Activated T-cell treated with anti-CD3 and anti-CD28 coated beads for 24 hours (primary cell): ENCODE data around the gene NGFR.
A peak's percentile ranks its signal among the peaks of the same experiment; 100 is the strongest.

ENCODE experiments used
- DNase-seq: peaks from one replicate; pipeline ENCODE4 v3.0.0-alpha.2; 2020; ENCODE audit warnings: low read depth

The NGFR gene, protein sequence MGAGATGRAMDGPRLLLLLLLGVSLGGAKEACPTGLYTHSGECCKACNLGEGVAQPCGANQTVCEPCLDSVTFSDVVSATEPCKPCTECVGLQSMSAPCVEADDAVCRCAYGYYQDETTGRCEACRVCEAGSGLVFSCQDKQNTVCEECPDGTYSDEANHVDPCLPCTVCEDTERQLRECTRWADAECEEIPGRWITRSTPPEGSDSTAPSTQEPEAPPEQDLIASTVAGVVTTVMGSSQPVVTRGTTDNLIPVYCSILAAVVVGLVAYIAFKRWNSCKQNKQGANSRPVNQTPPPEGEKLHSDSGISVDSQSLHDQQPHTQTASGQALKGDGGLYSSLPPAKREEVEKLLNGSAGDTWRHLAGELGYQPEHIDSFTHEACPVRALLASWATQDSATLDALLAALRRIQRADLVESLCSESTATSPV

DNA sequence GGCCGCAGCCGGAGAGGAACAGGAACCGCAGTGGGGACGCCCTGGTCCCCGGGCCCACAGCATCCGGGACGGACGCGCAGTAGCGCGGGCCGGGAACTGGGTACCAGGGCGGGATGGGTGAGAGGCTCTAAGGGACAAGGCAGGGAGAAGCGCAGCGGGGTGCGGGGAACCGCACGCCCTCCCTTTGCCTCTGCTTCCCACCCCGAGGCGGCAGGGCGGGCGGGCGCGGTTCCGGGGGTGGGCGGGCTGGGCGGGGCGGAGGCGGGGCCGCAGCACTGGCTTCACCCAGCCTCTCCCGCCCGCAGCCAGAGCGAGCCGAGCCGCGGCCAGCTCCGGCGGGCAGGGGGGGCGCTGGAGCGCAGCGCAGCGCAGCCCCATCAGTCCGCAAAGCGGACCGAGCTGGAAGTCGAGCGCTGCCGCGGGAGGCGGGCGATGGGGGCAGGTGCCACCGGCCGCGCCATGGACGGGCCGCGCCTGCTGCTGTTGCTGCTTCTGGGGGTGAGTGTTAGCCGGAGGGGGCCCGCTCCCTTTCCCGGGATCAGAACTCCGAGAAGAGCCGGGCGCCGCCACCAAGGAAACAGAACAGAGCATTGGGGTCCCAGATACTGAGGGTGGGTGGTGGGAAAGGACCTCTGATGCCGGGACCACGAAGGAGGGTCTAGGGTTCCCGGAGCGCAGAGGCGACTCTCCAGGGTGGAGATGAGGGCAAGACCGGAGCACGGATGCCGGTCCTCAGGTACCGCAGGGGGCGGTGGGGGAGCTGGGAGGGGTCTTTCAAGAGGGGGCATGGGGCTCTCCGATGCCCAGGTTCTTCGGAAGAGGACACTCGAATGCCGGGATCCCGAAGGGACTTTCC is at the start of gene NGFR:
TSS of gene NGFR (plus strand) at position 308 of the 856 bp plus-strand sequence. CDS start at position 433, 125 bp downstream.
- peak; percentile 30 for DNase-seq

DNA sequence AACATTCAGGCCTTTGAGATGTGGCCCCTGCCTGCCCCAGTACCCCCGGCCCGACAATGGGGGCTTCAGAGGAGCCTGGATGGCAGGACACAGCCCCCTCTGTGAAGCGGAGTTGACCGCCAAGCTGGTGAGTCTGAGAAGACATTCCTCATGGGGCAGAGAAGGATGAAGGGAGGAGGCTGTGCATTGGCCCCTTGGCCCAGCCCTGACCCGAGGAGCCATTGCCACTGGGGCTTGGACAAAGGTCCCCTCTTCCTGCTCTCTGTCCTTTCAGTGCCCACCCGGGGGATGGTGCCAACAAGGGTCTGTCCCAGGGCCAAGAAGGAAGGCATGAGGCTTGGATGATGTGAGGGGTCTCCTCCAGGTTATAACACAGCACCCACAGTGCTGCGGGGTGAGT is 49.5 kb upstream of the NGFR start:
- no peak for DNase-seq

DNA sequence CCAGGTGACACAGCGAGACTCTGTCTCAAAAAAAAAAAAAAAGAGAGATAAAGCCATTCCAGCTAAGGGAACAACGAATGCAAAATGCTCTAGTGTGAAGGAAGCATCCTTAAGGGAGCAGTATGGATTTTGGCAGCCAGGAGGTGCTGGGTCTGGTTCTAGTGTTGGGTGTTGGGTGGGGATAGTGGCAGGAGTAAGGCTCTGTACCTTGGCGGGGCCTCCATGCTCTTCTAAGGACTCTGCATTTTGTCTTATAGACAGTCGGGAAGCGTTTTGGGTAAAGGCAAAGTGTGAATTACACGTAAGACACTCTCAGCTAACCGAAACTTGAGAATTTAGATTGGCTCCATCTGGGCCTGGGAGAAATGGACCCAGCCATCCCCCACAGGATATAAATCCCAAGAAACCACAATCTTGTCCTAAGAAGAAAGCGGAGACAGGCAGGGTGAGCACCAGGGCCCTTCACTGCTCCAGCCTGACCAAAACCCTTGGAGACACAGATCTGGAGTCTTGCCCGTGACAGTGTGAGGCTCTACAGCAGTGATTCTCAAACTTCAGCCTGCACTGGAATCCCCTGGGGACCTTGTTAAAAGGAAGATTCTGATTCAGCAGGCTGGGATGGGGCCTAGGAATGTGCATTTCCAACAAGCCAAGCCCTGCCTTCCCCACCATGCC is 47.3 kb upstream of the NGFR start:
- no peak for DNase-seq

DNA sequence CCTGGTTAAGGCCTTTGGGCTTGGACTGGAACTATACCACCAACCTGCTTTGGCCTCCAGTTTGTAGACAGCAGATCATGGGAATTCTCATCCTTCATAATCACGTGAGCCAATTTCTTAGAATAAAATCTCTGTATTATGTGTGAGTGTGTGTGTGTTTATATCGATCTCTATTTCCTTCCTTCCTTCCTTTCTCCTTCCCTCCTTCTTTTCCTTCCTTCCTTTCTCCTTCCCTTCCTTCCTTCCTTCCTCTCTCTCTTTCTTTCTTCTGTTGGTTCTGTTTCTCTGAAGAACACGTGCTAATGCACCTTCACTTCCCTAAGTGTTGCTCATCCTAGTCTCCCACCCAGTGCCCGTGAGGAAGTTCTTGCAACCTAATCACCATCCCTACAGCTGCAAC is 44.9 kb upstream of the NGFR start:
- DNase-seq = no peak

DNA sequence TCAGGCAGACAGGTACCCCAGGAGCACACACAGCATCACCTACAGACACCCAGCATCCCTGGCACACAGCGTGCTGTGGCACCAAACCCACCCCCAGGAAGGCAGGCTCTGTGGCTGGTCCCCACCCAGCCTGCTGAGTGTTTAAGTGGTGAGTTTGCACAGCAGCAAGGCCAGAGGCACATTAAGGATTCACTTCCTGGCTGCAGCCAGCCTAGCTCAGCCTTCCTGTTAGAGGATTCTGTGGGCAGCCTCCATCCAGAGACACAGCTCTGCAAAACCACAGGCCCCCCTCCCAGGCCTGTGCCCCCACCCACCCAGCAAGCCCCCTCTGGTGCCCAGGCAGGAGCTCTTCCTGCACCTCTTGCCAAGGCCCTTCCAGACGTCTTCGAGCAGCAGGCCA is 44.4 kb upstream of the NGFR start:
- DNase-seq = no peak

DNA sequence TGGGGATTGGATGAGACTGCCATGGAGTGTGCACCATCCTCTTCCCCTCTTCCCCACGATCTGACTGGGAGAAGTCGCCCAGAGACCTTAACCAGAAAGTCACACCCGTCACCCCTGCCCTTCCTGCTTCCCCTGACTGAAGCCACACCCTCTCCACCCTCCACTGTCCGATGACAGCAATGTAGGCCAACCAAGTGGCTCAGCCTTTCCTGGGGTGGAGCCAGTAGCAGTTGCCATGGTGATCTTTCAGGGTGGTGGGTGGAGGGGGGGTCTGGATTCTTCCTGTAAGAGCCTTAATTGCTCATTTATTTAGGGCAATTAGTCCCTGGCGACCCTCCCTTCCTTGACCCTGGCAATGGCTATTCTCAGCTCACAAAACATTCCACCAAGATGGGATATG is 42.9 kb upstream of the NGFR start:
- no peak for DNase-seq

DNA sequence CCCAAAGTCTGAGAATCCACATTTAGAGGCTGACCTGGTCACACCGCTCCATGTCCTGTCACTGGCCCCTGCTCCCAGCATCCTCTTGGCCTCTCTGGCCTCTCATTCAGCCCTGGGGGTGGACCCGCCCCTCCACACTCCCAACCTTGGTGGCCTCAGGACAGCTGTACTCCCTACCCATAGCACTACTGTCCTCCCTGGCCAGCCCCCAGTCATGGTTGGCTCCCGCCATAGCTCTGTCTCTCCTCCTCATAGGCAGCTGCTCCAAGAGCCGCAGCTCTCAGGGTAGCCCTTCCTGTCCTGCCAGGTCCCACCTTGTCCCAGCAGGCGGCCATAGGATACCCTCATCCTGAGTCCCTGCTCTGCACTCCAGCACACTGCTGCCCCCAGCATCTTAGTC is 42.4 kb upstream of the NGFR start:
- no peak for DNase-seq

DNA sequence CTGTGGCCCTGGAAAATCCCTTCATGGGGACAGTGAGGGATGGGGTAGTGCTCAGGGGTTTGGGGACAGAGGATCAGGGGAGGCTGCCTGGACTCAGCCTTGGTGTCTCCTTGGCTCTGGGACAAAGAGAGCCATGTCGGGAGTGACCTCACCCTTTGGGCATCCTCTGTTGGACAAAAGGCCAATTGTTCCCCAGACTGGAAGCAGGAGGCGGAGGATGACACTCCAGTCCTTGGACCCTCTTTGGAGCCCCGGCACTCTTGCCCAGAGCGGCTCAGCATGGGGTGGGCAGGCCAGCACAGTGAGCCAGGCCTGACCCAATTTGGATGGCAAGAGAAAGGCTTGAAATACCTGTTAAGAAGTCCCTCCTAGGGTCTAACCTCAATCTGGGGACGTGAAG is 41.0 kb upstream of the NGFR start:
- no peak for DNase-seq

DNA sequence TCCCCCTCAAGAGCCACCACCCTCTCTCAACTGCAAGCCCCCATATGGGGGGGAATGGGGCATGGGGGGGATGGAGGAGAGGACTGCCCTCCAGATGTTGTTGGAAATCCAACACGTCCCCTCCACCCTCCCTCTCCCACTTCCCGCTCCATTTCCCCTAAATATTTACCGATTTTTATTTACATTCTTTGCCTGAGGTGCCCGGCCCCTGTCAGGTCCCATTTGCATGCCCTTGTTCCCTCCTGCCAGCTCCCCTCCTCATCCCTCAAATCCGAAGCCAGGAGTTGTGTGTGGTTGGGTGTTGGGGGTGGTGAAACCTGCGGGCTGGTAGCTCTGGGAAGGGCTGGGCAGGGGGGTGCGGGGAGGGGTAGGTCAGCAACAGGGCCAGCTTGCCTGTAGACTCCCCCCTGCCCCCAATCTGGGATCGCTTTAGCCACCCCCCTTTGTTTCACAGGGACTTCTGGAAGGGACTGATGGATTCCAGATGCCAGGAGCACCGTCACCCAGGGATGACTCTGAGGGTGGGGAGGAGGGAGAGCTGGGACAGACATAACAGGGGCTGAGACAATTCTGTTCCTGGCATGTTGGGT is 39.7 kb upstream of the NGFR start:
- no peak for DNase-seq

DNA sequence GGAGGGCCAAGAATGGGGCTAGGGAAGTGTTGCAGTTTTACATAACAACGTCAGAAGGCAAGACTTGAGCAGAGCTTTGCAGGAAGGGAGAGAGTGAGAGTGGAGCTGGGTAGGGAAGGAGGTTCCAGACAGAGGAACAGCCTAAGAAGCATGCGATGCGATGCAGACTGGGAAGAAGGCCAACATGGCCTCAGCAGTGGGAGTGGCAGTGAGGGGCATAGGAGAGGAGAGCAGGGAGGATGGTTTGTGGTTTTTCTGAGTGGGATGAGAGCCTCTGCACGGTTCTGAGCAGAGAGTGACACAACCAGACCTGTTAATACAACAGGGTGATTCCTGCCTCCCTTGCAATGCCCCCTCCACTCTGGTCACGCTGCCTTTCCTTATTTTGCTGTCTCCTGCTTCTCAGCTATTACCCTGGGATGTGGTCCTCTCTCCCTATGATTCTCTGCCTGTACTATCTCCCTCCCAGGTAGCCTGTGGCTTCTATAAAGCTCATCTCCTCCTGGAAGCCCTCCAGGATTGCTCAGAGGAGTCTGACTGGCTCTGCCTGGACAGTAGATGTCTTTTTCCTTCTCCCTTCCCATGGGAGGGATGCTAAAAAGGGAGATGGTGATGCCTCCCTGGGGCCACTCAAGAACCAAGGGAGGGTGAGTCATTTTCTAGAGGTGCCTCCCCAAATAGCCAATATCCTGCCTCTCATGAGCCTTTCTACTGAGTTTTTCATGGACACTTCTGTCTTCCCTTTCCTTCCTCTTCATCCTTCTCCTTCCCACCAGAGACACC is 38.7 kb upstream of the NGFR start:
- no peak for DNase-seq

DNA sequence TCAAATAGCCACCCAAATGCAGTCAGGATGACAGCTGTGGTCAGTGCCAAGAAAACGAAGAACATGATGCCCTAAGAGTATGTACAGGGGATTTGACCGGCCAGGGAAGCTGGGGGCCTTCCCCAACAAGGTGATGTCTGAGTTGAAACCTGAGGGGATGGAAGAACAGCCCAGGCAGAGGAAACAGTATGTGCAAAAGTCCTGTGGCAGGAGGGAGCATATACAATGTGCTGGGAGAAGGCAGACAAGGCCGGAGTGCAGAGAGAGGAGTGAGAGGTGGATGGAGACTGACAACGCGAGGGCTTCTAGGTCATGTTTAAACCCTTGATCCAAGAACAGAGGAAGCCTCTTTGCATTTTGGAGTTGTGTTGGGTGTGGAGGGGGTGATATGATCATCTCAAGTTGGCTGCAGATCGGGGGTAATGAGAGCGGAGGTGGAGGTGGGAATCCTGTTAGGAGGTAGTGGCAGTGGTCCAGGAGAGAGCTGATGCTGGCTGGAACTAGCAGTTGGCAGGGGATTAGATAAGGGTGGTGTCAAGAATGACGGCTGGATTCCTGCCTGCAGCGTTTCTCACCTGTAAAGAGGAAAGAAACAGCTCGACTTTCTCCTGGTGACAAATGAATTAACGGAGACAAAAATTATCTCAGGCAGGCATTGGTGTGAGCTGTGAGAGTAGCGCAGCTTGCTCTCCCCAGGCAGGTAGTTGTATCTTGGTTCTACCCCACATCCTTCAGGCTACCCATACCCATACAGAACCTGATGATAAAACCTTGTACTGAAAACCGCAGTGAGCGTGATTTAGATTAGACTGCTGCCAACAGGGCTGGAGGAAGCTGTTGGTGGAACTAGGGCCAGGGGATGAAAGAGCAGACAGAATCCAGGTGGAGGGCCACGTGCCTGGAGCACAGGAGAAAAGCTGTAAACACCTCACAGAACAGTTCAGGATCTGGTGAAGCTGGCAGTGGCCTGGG is 37.2 kb upstream of the NGFR start:
- DNase-seq = no peak

DNA sequence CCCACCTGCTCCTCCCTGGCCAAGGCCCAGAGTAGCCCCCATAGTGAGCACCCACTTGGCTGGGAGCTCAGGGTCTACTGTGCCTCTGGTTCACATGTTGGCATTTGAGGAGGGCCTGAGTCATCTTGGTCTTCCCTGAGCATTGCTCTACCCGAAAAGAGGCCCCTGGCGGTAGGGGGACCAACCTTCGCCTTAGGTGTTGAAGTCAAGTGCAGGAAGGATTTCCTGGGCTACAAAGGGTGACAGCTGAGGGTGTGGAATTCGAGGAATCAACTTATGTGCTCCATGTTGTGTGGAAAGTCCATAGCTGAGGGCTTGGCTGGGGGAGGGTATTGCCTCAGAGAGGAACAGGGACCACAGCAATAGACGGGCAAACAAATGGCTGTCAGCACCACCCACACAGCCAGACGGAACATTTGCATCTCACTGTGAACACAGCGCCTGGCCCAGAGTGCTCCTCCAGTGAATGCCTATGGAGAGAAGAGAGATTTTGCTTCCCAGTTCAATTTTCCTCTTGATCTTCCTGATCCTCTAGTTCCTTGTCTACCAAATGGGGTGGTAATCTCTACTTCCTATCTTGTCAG is 35.6 kb upstream of the NGFR start:
- no peak for DNase-seq

DNA sequence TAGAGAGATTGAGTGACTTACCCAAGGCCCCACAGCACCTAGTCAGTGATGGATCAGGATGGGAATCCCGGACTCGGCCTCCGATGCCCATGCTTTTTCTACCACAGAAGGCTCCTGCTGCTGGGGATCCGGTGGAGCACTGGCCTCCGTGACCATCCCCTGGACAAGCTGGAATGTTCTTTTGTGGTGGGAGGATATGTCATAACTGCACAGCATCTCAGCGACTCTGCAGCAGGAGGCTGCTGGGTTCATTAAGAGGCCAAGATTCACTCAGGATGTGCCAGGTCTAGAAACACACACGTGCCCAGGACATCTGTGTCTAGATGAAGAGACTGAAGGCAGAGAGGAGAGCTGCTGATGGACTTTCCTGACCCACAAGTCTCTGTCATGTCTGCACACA is 34.7 kb upstream of the NGFR start:
- no peak for DNase-seq

DNA sequence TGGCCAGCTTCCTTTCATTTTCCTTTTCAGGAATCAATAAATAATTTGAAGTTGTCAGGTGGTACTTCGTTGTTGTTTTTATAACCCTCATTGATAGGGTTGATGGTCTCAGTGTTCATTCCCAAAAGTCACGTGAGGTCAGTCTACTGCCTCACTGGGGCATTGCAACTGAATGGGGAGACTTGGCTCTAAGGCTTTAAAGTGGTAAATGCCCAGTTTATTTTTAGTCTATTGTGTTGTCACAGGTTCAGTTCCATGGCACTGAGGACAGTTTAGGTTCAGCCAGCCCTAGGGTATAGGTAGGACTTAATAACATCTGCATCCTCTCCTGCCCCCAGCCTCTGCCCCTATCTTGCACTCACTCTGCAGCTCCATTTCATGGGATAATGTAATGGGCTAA is 33.5 kb upstream of the NGFR start:
- DNase-seq = no peak

DNA sequence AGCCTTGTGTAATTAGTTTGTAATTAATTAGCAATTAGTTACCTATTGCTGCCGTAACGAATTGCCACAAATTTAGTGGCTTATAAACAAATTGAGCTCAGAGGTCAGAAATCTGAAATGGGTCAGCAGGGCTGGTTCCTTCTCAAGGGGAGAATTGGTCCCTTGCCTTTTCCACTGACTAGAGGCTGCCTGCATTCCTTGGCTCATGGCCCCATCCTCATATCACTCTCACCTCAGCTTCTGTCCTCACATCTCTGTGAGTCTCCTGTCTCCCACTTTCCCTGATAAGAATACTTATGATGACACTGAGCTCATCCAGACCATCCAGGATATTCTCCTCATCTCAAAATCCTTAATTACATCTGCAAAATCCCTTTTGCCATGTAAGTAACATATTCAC is 31.0 kb upstream of the NGFR start:
- DNase-seq = no peak

DNA sequence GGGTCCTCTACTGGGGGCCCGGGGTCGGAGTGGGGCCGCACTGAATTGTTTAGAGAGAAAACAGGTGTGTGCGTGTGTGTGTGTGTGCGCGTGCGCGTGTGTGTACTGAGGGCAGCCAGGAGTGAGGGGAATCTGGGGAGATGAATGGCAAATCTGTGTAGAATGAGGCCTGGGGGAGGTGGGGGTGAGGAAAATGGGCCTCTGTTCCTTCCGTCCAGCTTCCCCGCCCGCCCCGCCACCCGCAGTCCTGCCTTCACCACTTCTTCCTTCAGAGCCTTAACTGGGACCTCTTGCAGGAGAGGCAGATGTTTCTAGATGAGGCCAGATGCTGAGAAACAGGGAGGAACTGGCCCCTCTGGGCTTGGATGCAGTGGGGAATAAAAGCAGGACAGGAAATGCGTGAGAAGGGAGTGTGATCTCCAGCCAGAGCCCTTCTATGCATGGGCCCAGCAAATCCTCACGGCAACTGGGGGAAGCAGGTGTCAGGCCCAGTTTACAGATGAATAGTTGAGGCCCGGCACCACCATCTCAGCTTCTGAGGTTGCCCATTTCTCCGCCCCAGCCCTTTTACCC is 29.7 kb upstream of the NGFR start:
- DNase-seq = no peak

DNA sequence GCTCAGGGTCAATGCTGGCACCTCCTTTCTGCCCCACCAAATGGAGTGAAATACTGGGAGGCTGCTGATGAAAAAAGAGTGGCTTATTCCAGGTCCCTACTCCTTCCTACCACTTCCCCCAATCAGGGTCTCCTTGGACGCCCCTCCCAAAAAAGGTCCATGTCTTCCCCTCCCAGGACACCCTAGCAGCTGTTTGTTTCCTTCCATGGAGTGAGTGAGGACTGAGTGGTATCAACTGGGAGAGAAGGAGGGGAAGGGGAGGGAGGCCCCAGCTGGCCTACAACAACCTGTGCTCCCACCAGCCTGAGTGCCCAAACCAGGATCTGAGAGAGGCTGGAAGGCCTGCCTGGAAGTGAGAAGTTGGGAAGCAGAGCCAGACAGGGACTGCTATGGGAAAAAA is 28.7 kb upstream of the NGFR start:
- DNase-seq = no peak

DNA sequence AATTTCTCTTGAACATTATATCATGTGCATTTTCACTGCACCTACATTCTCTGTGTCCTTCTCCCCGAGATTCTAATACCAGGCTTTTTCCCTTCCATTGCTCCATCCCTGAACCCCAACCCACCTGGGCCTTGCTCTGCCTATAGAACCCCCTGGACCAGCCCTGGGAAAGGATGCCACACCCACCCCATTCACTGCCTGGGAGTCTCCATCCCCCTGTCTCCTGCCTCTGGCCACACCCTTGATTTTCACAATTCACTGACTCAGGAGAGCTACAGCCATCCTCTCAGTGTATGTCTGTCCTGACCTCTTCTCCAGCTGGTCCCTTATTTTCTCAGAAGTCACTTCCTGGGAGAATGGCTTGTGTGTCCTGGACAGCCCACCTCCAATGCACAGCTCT is 27.9 kb upstream of the NGFR start:
- no peak for DNase-seq

DNA sequence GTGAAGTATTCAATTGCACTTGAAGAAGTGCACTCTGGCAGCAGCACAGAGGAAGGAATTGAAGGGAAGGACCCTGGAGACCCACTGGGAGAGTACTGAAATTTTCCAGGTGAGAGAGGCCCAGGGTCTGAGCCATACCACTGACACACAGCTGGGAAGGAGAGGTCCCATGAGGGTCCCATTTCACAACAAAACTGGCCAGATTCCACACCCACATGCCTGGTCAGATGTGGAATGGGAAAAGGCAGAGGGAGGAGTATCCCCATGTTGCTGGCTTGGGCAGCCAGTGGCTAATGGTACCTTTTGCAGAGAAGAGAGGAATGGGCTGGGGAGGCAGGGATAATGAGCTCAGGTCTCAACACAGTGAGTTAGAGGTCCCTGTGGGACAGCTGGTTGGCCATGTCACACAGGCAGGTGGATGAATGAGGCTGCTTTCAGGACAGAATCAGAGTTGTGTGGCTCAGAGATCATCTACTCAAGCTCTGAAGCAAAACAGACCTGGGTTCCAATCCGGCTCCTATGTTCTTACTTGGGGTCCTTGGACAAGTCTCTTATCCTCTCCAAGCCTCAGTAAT is 26.2 kb upstream of the NGFR start:
- DNase-seq = no peak
